ENCODE data around the gene C1QL2.

- no peak for TF ChIP-seq CTCF (IDR thresholded peaks at IDR 0.05)
- TF ChIP-seq POLR2A (IDR thresholded peaks at IDR 0.05): no peak
These were observed 45.1 kb downstream of the C1QL2 start for GRCh38 chr2:119113489-119113770.
